Upper lobe of left lung (tissue), 4 donors: ENCODE measurements around the gene SLC9A5.

Experiments
- CTCF ChIP-seq, 6 experiments: fragments of 450-650 bp in 4 of 6; fragments of 200-600 bp in 2 of 6; sonication (generic) in 2 of 6; IDR thresholded peaks; one replicate each; pipeline ENCODE4 v1.5.1; 2016 to 2019; ENCODE audit warnings: antibody characterized with exemption in 6 of 6
- EP300 ChIP-seq, 4 donors: sonication (generic); formaldehyde crosslinking; IDR thresholded peaks; one replicate each; pipeline ENCODE4 v1.5.1; 2017; ENCODE audit warnings: antibody characterized with exemption in 4 of 4, control low read depth in 2 of 4
- POLR2A ChIP-seq, 4 donors: fragments of 450-650 bp; IDR thresholded peaks; one replicate each; pipeline ENCODE4 v1.5.1; 2016 to 2017; ENCODE audit warnings: antibody characterized with exemption in 4 of 4, mild to moderate bottlenecking in 2 of 4
- POLR2AphosphoS5 ChIP-seq, 2 donors: sonication (generic); formaldehyde crosslinking; IDR thresholded peaks; one replicate each; pipeline ENCODE4 v1.5.1; 2017; ENCODE audit warnings: antibody characterized with exemption in 2 of 2

GRCh38 chr16:67305216-67306071 lies 56.7 kb downstream of the SLC9A5 start:
- TF ChIP-seq CTCF (IDR thresholded peaks at IDR 0.05), result no peak
- TF ChIP-seq EP300 (IDR thresholded peaks at IDR 0.05), result no peak
- no peak for TF ChIP-seq POLR2A (IDR thresholded peaks at IDR 0.05)
- TF ChIP-seq POLR2AphosphoS5 (IDR thresholded peaks at IDR 0.05), result no peak
